Measurements from ENCODE around the gene MDK. TPM values are rescaled to one million over a fixed set of nuclear protein-coding genes. Genes with fewer than 3 reads are reported as not detected.
A peak's percentile ranks its signal among the peaks of the same experiment; 100 is the strongest.

The MDK gene
- total RNA-seq, 1 experiment from 2014 or later: 286 TPM

DNA sequence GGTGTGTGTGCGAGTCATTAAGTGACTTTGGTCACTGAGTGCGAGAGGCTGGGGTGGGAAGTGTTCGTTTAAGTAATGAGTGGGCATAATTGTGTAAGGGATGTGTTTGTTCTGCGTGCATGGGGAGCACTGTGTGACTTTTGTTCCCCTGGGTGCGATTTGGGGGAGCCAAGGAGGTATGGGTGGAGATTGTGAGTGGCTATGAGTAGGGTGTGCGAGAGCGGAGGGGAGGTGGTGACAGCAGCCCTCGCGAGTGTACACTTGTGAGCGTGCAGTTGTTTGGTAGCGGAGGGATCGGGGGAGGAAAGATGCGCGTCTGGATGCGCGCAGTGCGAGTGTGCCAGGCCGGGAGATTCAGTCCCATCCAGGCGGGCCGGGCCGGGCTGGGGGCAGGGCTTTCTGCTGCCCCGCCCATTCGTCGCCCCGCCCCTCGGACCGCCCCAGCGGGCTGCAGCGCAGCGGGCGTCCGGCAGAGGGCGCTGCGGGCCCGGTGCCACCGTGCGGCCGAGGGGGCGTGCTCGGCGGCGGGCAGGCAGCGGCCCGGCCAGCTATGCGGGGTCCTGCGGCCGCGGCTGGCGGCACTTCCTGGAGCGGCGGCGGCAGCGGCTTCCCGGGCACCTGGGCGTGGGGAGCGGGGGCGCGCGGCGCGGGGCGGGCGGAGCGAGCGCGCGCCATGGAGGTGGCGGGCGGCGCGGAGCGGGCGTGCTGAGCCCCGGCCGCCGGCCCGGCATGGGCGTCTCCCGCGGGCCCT is 34.4 kb upstream of the MDK start, which contains the start of gene DGKZ:
Gene DGKZ (plus strand): TSS at position 578 of the 751 bp plus-strand sequence. CDS start 197 bp downstream, outside the sequence.
- no peaks in the 10 kb centered on the region for H4K20me1 ChIP-seq (ENCODE audit: insufficient read depth)
- H3K9me2 ChIP-seq (ENCODE audit: insufficient read depth): no peaks in the 10 kb centered on the region
- TF ChIP-seq YY1 (IDR thresholded peaks at IDR 0.05; ENCODE audit: extremely low read depth, insufficient replicate concordance, low read depth, low read length): peak; percentile 32
- peak; percentile 37 for TF ChIP-seq POLR2A (IDR thresholded peaks at IDR 0.05; ENCODE audit: borderline replicate concordance, extremely low read depth, insufficient read depth, insufficient read length)
- TF ChIP-seq ZFX (IDR thresholded peaks at IDR 0.05): peak; percentile 54; the same call in 1 of the 2 replicates
- TF ChIP-seq JUND (IDR thresholded peaks at IDR 0.05): no peak
- no peak; the same call in 1 of the 2 replicates for TF ChIP-seq RAD21 (IDR thresholded peaks at IDR 0.05; ENCODE audit: low read depth)
- peak; percentile 70 for TF ChIP-seq POLR2AphosphoS5 (IDR thresholded peaks at IDR 0.05; ENCODE audit: low read depth, low read length)
- TF ChIP-seq, protein P1, sequence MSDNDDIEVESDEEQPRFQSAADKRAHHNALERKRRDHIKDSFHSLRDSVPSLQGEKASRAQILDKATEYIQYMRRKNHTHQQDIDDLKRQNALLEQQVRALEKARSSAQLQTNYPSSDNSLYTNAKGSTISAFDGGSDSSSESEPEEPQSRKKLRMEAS (IDR thresholded peaks at IDR 0.05): peak; percentile 49; the same call in 1 of the 2 replicates
- TF ChIP-seq, protein P2, sequence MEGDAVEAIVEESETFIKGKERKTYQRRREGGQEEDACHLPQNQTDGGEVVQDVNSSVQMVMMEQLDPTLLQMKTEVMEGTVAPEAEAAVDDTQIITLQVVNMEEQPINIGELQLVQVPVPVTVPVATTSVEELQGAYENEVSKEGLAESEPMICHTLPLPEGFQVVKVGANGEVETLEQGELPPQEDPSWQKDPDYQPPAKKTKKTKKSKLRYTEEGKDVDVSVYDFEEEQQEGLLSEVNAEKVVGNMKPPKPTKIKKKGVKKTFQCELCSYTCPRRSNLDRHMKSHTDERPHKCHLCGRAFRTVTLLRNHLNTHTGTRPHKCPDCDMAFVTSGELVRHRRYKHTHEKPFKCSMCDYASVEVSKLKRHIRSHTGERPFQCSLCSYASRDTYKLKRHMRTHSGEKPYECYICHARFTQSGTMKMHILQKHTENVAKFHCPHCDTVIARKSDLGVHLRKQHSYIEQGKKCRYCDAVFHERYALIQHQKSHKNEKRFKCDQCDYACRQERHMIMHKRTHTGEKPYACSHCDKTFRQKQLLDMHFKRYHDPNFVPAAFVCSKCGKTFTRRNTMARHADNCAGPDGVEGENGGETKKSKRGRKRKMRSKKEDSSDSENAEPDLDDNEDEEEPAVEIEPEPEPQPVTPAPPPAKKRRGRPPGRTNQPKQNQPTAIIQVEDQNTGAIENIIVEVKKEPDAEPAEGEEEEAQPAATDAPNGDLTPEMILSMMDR (IDR thresholded peaks at IDR 0.05 in 2 of 3, conservative IDR thresholded peaks at IDR 0.05 in 1 of 3; ENCODE audit: borderline replicate concordance in 1 of 3, insufficient read depth in 1 of 3, low read depth in 2 of 3, low read length in 2 of 3): peak; percentile 45 to 60 (median 47)
- ChIA-PET RAD21 (ENCODE audit: low non-redundant PET in 1 of 2, low total read pairs in 2 of 2, uncharacterized antibody in 2 of 2, unreplicated experiment in 2 of 2) (no interaction called here), CTCF (interaction anchor here (1.0 kb wide), 4 partner anchors 13 to 108 kb away, joined by 3 read pairs; no protein-coding TSS in a partner anchor), POLR2A (no interaction called here)
- peaks cover 14 to 32% of the 10 kb centered on the region in 2 experiments; a peak in 3 of 4 replicates for H3K4me1 ChIP-seq (ENCODE audit: control insufficient read depth in 1 of 2, insufficient read depth in 2 of 2, low read length in 2 of 2)
- H3K27me3 ChIP-seq (ENCODE audit: insufficient read depth, low read length): no peaks in the 10 kb centered on the region
- peaks cover 43% of the 10 kb centered on the region for H3K79me2 ChIP-seq (ENCODE audit: insufficient read depth, low read length)
- peak within 1 kb of the TSS; percentile 81 for H2AFZ ChIP-seq (ENCODE audit: low read depth, low read length, poor library complexity, severe bottlenecking)
- intact Hi-C loops (cut with micrococcal nuclease): no loop called here
- peak within 1 kb of the TSS; percentile 76 for H3K27ac ChIP-seq (ENCODE audit: low read depth, low read length)
- peak within 1 kb of the TSS; percentile 97 for H3K4me2 ChIP-seq (ENCODE audit: low read length)
- ATAC-seq (peak; percentile 93), DNase-seq (ENCODE audit: low read depth, low spot score) (peak; percentile 35)
- BruUV-seq (replicated peaks): no TSS peak
- no peaks in the 10 kb centered on the region for H3K36me3 ChIP-seq (ENCODE audit: control insufficient read depth in 1 of 2, insufficient read depth in 2 of 2, low read length in 2 of 2)
- H3K4me3 ChIP-seq (replicated peaks in 1 of 2; ENCODE audit: low read depth in 1 of 2, low read length in 2 of 2): peak within 1 kb of the TSS; percentile 91 to 97
- H3K9me3 ChIP-seq (ENCODE audit: control insufficient read depth in 1 of 2, insufficient read depth in 1 of 2, low read depth in 1 of 2, low read length in 2 of 2): no peaks in the 10 kb centered on the region
- H3K9ac ChIP-seq (ENCODE audit: low read length): peak within 1 kb of the TSS; percentile 92
